ENCODE results near the gene CNNM1. TPM values are rescaled to one million over a fixed set of nuclear protein-coding genes. Genes with fewer than 3 reads are reported as not detected.
A peak's percentile ranks its signal among the peaks of the same experiment; 100 is the strongest.

Gene CNNM1
- polyA plus RNA-seq, 1 experiment = 1.3 TPM

- DNase-seq (ENCODE audit: low read depth) = peak; percentile 96
- Histone ChIP-seq H3K36me3 (ENCODE audit: control insufficient read depth, insufficient read depth, low read length) (no peaks in the 10 kb centered on the region), H3K27me3 (ENCODE audit: control insufficient read depth, insufficient read depth, low read length) (no peaks in the 10 kb centered on the region), H3K4me3 (ENCODE audit: low read depth, low read length) (no peak overlapping the region)
- CTCF ChIA-PET = no interaction called here
- POLR2A ChIA-PET = interaction anchor here (0.7 kb wide), 1 partner anchor 47 kb away, joined by 3 read pairs; no protein-coding TSS in a partner anchor
- no peak for TF ChIP-seq CTCF (IDR thresholded peaks at IDR 0.05; ENCODE audit: insufficient read depth, low read depth, low read length)
These were observed 37.0 kb upstream of the CNNM1 start for GRCh38 chr10:99292159-99292558.

- DNase-seq (ENCODE audit: low read depth) = no peak
- no peaks in the 10 kb centered on the region for H3K27me3 ChIP-seq (ENCODE audit: control insufficient read depth, insufficient read depth, low read length)
- CTCF ChIA-PET = interaction anchor here (0.7 to 1.3 kb wide), 2 partner anchors 8 to 902 kb away, joined by 3 to 5 read pairs; no protein-coding TSS in a partner anchor
- no peak for TF ChIP-seq CTCF (IDR thresholded peaks at IDR 0.05; ENCODE audit: insufficient read depth, low read depth, low read length)
- POLR2A ChIA-PET = no interaction called here
- no peak overlapping the region for H3K4me3 ChIP-seq (ENCODE audit: low read depth, low read length)
- H3K36me3 ChIP-seq (ENCODE audit: control insufficient read depth, insufficient read depth, low read length) = no peaks in the 10 kb centered on the region
These were observed 32.6 kb upstream of the CNNM1 start for GRCh38 chr10:99296605-99297004.

- no peak for DNase-seq (ENCODE audit: low read depth)
- CTCF ChIA-PET = no interaction called here
- Histone ChIP-seq H3K27me3 (ENCODE audit: control insufficient read depth, insufficient read depth, low read length) (no peaks in the 10 kb centered on the region), H3K4me3 (ENCODE audit: low read depth, low read length) (no peak overlapping the region), H3K36me3 (ENCODE audit: control insufficient read depth, insufficient read depth, low read length) (no peaks in the 10 kb centered on the region)
- no peak for TF ChIP-seq CTCF (IDR thresholded peaks at IDR 0.05; ENCODE audit: insufficient read depth, low read depth, low read length)
- POLR2A ChIA-PET = no interaction called here
These were observed 32.1 kb upstream of the CNNM1 start for GRCh38 chr10:99297033-99297432.

GRCh38 chr10:99303899-99304861, 25.0 kb upstream of the CNNM1 start:
- CTCF ChIA-PET = interaction anchor here (1.2 to 1.7 kb wide), 3 partner anchors 8 to 25 kb away, joined by 4 to 5 read pairs (median 4); partner anchors contain the start of gene CNNM1

More at GRCh38 chr10:99303899-99304861, 25.0 kb upstream of the CNNM1 start:
- no peaks in the 10 kb centered on the region for H3K36me3 ChIP-seq (ENCODE audit: control insufficient read depth, insufficient read depth, low read length)
- POLR2A ChIA-PET = no interaction called here
- H3K4me3 ChIP-seq (ENCODE audit: low read depth, low read length) = no peak overlapping the region
- no peaks in the 10 kb centered on the region for H3K27me3 ChIP-seq (ENCODE audit: control insufficient read depth, insufficient read depth, low read length)
- no peak for TF ChIP-seq CTCF (IDR thresholded peaks at IDR 0.05; ENCODE audit: insufficient read depth, low read depth, low read length)
- peak; percentile 35 for DNase-seq (ENCODE audit: low read depth)
